GM12891 (cell line): ENCODE data around the gene R3HDM2.

Source experiments
- POLR2A ChIP-seq: IDR thresholded peaks from 2 replicates; pipeline ENCODE4 v1.6.1; 2011; ENCODE audit warnings: low read depth, low read length, control low read depth
- POLR2AphosphoS5 ChIP-seq: IDR thresholded peaks from 2 replicates; pipeline ENCODE4 v1.6.1; 2011; ENCODE audit warnings: low read depth, low read length, control low read depth
- SPI1 ChIP-seq: IDR thresholded peaks from 2 replicates; pipeline ENCODE4 v1.6.1; 2011; ENCODE audit warnings: low read depth, low read length, control low read depth

GRCh38 chr12:57416039-57416996 lies 14.5 kb downstream of the R3HDM2 start:
- TF ChIP-seq POLR2AphosphoS5 = no peak
- no peak for TF ChIP-seq POLR2A
- peak; percentile 31; the same call in 1 of the 2 replicates for TF ChIP-seq SPI1
